GM20431 (cell line): Measurements from ENCODE around the gene GRWD1.
"Not testable (repeated sequence)": the region's sequence is repeated elsewhere in the genome, so short reads cannot be mapped to it uniquely, and the experiment has no call there.

Experiments
- in situ Hi-C: fragments of 300-500 bp; cut with MseI, MboI; formaldehyde crosslinking; loops from one replicate; pipeline ENCODE4 v1.15.0; 2020; ENCODE audit warnings: low sequenced_read_pairs; ENCODE audit not compliant: unreplicated experiment

Gene GRWD1

DNA sequence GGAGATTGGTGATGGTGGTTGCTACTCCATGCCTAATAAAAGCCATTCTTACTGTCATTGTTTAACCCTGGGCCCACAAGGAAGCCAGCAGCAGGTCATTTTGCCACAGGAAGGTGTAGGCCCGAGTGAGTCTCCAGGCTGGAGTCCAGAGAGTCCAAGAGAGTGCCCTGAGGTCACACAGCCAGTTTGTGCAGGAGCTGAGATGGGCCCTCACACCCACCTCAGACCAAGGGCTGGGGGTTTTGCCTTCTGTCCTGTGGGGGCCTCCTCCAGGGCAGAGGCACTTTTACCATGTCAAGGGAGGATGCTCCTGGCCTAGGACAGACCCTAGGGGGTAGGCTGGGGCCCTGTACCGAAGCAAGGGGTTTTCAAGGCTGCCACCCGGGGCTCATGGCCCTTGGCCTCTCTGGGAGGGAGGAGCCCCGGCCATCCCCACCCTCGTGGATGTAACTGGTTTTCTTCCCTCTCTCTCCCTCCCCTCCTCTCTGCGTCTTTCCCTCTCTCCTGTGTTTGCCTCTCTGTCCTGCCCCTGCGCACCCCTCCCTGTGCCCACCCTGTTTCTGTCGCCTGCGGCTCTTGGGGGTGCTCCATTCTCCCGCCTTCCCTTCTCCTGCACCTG is 31.4 kb downstream of the GRWD1 start:
- in situ Hi-C loops = no loop called here

DNA sequence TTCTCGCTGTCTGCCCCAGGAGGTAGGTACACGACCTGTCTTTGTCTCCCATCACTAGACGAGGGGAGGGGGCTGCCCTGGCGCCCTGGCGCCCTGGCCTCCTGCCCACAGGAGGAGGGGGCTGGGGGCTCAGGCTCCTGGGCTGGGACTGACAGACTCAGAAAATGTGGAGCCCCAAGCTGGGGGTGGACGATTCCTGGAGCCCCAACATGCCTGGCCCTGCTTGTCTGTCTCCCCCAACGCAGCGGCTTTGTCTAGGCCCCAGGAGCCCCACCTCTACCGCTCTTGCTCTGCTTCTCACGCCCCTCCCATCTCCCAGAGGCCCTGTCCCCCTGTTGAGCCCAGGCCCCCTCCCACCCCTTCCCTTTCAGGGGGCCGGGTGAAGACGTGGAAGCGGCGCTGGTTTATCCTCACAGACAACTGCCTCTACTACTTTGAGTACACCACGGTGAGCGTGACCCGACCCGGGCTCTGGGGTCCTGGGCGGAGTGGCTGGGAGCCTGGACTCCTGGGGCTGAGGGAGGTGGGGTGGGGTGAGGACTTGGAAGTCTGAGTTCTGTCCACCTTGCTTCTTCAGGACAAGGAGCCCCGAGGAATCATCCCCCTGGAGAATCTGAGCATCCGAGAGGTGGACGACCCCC is 32.0 kb downstream of the GRWD1 start:
- in situ Hi-C loops = no loop called here

DNA sequence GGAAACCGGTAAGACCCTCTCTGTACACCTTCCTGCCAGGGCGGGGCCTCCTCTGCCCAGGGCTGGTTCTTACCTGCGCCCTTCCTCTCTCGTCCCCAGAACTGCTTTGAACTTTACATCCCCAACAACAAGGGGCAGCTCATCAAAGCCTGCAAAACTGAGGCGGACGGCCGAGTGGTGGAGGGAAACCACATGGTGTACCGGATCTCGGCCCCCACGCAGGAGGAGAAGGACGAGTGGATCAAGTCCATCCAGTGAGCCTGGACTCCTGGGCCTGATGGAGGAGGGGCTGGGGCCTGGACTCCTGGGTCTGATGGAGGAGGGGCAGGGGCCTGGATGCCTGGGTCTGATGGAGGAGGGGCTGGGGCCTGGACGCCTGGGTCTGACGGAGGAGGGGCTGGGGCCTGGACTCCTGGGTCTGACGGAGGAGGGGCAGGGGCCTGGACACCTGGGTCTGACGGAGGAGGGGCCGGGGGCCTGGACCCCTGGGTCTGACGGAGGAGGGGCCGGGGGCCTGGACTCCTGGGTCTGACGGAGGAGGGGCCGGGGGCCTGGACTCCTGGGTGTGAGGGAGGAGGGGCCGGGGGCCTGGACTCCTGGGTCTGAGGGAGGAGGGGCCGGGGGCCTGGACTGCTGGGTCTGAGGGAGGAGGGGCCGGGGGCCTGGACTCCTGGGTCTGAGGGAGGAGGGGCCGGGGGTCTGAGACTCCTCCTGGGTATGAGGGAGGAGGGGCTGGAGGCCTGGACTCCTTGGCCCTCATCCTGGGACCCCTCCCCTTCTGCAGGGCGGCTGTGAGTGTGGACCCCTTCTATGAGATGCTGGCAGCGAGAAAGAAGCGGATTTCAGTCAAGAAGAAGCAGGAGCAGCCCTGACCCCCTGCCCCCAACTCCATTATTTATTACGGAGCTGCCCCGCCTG is 32.8 kb downstream of the GRWD1 start:
- in situ Hi-C loops = no loop called here

DNA sequence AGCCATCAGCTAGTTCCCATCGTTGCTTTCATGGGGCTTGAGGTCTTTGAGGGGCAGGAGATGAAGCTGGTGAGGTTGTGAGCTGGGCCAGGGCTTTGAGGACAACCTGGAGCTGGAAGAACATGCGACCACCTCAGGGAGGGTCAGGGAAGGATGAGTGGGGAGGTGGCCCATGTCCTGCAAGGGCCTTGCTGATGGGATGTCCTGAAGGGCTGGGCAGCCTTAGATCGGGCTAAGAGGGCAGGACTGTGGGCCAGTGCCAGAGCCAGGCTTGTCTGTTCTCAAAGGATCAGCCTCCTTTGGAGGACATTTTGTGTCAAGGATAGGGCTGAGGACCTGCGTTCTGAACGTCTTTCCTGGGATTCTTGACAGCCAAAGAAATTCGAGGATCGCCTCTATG is 33.9 kb downstream of the GRWD1 start:
- in situ Hi-C loops = no loop called here

DNA sequence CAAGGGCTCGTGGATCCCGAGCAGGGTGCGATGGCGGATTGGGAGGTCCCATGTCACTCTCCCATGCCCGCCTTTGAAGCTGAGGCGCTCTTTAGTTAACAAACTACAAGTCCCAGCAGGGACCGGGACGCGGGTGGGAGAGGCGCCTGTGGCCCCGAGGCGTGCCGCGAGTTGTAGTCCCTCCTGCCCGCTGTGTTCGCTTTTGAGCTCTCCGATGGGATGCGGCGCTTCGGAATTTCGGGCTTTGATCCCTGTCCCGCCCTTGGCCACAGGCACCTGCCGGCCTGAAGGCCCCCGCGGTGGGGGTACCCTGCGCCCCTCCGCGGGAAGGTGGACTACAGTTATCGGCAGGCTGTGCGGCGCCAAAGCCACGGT is 34.4 kb downstream of the GRWD1 start:
- in situ Hi-C loops = no loop called here

DNA sequence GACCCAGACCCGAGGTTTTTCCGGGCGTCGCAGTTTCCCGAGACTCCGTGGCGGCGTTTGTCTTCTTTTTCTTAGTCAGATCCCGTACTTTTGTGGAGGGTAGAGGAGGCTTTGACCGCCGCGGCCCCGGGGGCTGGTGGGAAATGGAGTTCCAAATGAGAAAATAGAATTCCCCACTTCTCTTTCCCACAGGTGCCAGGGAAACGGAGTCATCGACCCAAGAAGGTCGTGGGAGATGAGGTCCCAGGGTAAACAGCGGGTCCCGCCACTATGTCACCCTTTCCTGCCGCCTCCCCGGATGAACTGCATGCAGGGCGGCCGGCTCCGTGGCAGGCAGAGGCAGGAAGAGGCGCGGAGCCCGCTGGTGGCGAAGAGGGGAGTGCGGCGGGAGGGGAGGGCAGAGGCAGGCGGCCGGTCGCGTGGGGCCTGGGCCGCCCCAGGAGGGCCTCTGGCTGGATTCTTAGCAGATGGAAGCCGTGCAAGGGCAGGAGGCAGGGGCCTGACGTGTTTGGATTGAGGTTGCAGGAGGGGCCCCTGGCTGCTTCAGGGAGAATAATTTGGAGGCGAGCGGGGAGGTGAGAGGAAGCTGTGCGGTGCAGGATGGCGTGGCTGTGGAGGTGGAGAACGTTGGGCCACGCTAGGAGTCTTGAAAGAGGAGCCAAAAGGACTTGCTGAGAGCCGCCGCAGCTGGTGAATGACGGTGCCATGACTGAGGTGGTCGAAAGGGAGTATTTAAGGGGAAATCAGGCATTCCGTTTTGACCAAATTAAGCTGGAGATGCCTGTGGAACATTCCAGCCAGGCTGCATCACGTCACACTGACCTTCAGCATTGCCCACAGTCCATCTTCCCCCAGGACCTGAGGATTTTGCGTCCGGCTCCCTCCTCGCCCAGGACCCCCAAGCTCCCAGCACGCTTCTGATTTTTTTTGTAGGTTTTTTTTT is 35.0 kb downstream of the GRWD1 start:
- in situ Hi-C loops = no loop called here

DNA sequence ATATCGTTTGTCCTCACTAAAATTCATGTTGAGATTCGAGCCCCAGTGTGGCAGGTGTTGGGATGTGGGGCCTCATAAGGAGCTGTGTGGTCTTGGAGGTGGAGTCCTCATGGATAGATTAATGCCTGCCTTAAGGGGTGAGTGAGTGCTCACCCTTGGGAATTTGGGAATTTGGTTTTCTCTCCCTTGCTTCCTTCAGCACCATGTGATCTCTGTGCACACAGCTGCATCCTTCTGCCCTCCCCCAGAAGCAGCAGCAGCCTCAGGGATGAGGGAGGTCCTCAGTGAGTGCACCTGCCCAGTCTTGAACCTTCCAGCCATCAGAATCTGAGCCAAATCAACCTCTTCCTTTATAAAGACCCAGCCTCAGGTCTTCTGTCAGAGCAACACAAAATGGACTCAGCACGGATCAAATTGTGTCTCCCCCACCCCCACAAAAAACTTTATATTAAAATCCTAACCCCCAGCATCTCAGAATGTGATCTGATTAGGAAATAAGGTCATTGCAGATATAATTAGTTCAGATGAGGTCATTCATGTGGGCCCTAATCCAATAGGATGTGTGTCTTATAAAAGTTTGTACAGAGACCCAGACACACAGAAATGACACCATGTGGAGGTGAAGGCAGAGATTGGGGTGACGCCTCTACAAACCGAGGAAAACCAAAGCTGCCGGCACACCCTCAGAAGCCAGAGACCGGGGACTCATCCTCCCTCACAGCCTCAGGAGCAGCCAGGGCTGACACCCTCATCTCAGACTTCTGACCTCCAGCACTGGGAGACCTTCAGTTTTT is 36.3 kb downstream of the GRWD1 start:
- in situ Hi-C loops = no loop called here

DNA sequence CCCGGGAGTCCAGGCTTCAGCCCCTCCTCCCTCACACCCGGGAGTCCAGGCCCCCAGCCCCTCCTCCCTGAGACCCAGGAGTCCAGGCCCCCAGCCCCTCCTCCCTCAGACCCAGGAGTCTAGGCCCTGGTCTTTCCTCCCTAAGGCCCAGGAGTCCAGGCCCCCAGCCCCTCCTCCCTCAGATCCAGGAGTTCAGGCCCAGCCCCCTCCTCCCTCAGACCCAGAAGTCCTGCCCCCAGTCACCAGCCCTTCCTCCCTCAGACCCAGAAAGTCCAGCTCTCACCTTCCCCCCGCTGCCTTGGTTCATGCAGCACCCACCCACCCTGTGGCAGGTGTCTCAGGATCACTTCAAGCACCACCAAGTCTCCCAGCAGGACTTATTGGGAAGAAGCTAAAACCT is 37.5 kb downstream of the GRWD1 start:
- in situ Hi-C loops = no loop called here

DNA sequence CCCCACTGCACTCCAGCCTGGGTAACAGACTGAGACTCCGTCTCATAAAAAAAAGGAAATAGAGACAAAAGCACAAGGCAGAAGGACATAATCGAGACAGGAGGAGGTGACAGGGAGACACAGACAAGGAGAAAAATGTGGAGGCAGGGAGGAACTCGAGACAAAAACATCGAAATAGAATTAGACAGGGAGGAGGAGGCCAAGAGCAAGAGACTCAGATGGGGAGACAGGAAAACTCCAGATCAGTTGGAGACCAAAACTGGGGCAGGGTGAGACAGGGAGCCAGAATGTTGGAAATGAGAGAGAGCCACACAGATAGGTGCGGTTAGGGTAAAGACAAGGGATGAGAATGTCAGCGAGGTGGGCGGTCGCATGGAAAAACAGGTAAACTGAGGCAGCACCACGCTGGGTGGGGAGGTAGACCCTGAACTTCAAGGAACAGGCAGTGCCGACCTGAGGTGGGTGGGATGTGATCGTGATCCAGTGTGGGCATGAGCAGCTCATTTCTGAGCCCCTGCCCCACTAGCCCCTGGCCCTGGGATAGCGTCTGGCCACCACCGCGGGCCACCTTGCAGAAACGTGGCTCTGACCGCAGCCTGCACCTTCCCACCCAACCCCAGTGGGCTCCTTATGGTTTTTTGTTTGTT is 38.6 kb downstream of the GRWD1 start:
- in situ Hi-C loops = no loop called here

DNA sequence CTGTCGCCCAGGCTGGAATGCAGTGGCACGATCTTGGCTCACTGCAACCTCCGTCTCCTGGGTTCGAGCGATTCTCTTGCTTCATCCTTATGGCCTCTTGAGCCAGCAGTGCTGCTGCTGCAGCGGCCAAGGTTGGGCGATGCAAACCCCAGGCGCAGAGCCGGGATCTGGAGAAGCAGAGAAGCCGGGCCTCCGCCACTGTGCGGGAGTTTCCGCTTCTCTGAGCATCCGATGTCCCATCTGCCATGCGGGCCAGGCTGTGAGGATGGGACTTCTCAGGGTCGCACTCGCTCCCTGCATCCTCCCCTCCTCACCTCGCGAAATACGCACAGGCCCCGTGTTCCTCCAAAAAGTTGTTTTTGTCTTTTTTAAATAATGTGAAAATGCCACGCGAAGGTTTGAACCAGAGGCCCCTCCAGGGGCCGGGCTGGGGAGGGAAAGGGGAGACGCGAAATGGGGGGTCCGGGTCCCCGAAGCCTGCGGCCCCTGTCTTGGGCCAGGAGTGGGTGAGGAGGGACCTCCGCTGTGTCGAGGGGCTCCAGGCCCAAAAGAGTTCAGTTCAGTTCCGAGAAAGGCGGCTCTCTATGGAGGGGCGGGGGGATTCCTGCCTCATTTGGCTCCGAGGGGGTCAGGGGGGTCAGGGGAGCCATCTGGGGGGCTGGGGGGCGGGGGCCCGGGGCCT is 39.3 kb downstream of the GRWD1 start:
- in situ Hi-C loops = no loop called here

DNA sequence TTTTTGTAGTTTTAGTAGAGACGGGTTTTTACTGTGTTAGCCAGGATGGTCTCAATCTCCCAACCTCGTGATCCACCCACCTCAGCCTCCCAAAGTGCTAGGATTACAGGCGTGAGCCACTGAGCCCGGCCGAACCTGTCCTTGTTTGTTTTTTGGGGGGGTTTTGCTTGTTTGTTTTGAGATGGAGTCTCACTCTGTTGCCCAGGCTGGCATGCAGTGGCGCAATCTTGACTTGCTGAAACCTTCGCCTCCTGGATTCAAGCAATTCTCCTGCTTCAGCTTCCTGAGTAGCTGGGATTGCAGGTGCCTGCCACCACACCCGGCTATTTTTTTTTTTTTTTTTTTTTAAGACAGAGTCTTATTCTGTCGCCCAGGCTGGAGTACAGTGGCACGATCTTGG is 40.9 kb downstream of the GRWD1 start:
- in situ Hi-C loops = not testable (repeated sequence)

DNA sequence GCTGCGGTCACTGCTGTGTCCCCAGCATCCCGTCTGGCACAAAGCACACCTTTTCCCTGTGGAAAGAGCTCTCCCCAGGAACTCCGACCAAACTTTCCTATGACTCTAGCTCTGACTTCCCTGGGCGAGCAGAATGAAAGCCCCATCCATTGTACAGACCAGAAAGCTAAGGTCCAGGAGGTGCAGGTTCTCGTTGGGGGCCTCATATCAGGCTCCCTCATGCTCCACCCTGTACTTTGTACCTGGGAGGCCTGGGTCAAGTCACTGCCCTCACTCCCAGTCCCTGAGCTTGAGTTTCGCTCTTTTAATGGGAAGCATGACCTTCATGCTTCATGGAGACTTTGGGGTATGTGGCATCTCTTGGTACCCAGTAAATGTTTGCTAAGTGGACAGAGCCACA is 41.8 kb downstream of the GRWD1 start:
- in situ Hi-C loops = no loop called here

DNA sequence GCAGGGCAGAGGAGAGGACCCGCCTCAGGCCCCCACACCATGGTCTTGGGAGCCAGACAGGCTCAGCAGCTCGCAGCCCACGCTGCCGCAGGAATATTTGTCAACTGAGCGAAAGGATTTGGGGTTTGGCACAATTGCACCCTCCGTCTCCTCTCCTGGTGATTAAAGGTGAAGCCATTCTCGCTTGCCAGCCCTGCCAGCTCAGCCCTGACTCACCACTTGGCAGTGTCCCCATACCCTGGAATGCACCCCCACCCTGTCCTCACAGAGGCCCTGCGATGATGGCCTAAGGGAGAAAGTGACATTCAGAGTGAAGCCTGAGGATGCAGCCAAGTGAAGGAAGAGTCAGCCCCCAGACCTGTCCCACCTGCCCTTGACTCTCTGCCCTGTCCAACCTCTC is 42.2 kb downstream of the GRWD1 start:
- in situ Hi-C loops = no loop called here

DNA sequence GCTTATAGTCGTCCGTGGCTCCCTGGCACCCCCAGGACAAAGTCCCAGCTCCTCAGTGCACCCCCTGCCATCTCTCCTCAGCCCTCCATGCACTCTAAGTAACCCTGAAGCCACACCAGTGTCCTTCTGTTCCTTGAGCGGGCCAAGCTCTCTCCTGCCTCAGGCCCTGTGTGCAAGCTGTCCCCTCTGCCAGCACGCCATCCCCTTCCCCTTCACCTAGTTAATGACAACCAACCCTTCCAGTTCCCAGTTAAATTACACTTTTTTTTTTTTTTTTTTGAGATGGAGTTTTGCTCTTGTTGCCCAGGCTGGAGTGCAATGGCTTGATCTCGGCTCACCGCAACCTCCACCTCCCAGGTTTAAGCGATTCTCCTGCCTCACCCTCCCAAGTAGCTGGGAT is 42.7 kb downstream of the GRWD1 start:
- in situ Hi-C loops = not testable (repeated sequence)

DNA sequence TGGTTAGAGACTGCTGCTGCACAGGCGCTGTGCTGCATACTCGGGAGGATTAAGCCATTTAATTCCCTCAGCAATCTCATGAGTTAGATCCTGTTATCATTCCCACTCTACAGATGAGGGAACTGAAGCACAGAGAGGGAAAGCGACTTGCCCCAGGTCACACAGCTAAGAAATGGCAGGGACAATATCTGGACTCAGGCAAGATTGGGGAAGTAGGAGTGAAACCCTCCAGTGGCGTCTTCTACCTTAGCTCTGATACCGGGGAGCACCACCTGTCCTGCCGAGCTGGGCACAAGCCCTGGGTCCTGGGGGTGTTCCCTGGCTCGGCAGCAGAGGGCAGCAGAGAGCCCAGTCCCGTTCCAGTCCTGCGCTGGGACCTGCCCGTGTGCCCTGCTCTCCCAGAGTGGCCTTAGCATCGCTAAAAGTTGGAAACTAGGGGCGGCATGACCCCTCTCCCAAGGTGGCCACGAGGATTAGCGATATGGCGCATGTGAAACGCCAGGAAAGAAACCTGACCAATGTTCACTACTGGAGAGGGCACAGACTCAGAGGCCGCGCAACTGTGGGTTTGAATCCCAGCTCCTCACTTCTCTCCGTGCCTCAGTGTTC is 43.9 kb downstream of the GRWD1 start:
- in situ Hi-C loops = no loop called here

DNA sequence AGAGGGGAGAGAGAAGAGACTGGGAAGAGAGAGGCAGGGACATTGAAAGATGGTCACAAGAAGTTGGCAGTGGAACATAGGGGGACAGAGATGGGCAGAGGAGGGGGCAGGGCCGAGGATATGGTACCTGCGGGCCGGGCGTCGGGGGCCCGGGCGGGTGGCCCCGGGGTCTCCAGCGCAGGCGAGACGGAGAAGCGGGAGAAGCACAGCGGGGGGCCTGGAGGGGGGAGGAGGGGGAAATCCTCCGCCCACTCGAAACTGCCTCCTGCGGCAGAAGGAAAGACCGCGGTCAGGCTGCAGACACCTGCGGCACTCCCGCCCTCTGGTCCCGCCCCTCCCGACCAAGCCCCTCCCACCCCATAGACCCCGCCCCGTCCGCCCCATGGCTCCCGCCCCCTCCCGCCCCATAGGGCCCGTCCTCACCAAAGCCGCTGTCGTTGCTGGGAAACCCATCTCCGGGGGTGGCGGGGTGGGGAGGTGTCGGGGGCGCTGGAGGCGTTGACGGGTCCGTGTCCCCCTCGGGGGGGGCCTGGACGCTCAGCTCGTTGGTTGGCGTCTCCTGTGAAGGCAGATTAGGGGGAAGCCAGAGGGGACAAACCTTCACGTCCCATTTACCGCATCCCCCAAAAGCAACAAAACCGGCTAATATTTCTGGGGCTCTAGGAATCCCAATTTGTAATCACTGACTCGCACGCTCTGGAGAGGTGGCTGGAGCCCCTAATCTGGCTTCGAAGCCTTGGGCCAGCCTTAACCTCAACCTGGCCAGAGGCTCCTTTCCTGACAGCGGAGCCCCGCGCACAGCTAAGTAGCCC is 45.4 kb downstream of the GRWD1 start:
- in situ Hi-C loops = no loop called here

DNA sequence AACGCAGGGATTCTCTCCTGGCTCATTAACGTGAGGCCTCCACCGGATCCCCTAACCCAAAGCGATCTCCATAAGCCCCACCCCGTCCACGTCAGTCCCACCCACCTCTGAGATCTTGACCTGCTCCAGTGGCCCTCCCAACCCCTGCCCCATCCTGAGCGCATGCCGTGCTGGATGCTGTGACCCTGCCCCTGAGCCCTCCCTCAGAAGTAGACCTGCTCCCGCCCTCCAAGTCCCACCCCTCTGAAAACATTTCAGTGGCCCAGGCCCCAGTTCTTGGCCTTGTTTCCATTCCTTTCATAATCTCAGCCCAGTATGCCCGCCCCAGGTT is 46.0 kb downstream of the GRWD1 start:
- in situ Hi-C loops = no loop called here
